Endothelial cell of umbilical vein (primary cell): ENCODE data around the gene PRLHR. TPM values are rescaled to one million over a fixed set of nuclear protein-coding genes. Genes with fewer than 3 reads are reported as not detected.

Source experiments
- BruUV-seq: library from RNA; stranded (reverse); fragments of 400-500 nt; replicated peaks from 2 replicates; lab custom pipeline; 2021; lab: Mats Ljungman, UMichigan
- CTCF ChIA-PET: fragments of 300-600, 350-600 bp; sonication (Branson Sonifier 250); formaldehyde crosslinking; loops from one replicate; lab custom pipeline; 2021; ENCODE audit warnings: antibody characterized with exemption, inconsistent platforms; lab: Charles Lee
- POLR2A ChIA-PET: fragments of 300-600, 350-600 bp; sonication (Branson Sonifier 250); formaldehyde crosslinking; loops from one replicate; lab custom pipeline; 2021; ENCODE audit warnings: antibody characterized with exemption, inconsistent platforms; lab: Charles Lee
- DNase-seq: peaks from one replicate; pipeline ENCODE4 v3.0.0-alpha.2; 2011; ENCODE audit warnings: low read depth, low spot score
- FAIRE-seq: peaks from 2 replicates; lab custom pipeline; 2011; peaks lifted over from hg19 to GRCh38; lab: Jason Lieb, UNC
- H2AFZ ChIP-seq: 2 replicates; pipeline ENCODE4 v1.6.0; 2012; ENCODE audit warnings: low read depth, low read length, control low read depth, inconsistent platforms
- H3K27ac ChIP-seq: 2 replicates; pipeline ENCODE4 v1.5.1; 2011; ENCODE audit warnings: low read depth, mild to moderate bottlenecking, control low read depth, low read length, moderate library complexity; ENCODE audit not compliant: insufficient read depth
- H3K27me3 ChIP-seq, 2 experiments: 2 replicates each; pipeline versions ENCODE4 v1.6.0 to v1.6.1; 2011; ENCODE audit warnings: low read length in 2 of 2, mixed read lengths in 1 of 2; ENCODE audit not compliant: control insufficient read depth in 2 of 2, insufficient read depth in 2 of 2
- H3K36me3 ChIP-seq, 2 experiments: 2 replicates in 1 of 2; 3 replicates in 1 of 2; pipeline ENCODE4 v1.5.1; 2011; ENCODE audit warnings: low read length in 2 of 2, mild to moderate bottlenecking in 1 of 2, moderate library complexity in 1 of 2; ENCODE audit not compliant: control insufficient read depth in 2 of 2, insufficient read depth in 2 of 2; ENCODE audit errors: extremely low read depth in 1 of 2
- H3K4me1 ChIP-seq: 3 replicates; pipeline ENCODE4 v1.5.1; 2011; ENCODE audit warnings: mild to moderate bottlenecking, low read length; ENCODE audit not compliant: control insufficient read depth, insufficient read depth; ENCODE audit errors: extremely low read depth
- H3K4me2 ChIP-seq: 2 replicates; pipeline ENCODE4 v1.6.1; 2011; ENCODE audit warnings: low read length, control low read depth, mixed read lengths; ENCODE audit not compliant: insufficient read depth
- H3K4me3 ChIP-seq, 3 experiments: fragments of 200-600 bp in 1 of 3; sonication (generic), shearing (Covaris generic) in 1 of 3; replicated peaks in 1 of 3; 2 replicates each; pipeline ENCODE4 v1.5.1; 2011 to 2016; ENCODE audit warnings: control low read depth in 3 of 3, low read length in 3 of 3, mild to moderate bottlenecking in 2 of 3, inconsistent platforms in 1 of 3, low read depth in 1 of 3, moderate library complexity in 1 of 3; ENCODE audit not compliant: insufficient read depth in 1 of 3
- H3K79me2 ChIP-seq: 2 replicates; pipeline ENCODE4 v1.6.0; 2012; ENCODE audit warnings: low read length, inconsistent platforms; ENCODE audit not compliant: control insufficient read depth, insufficient read depth
- H3K9ac ChIP-seq: replicated peaks from 2 replicates; pipeline ENCODE3; 2011; ENCODE audit warnings: low read length, control low read depth; ENCODE audit not compliant: insufficient read depth; ENCODE audit errors: extremely low read depth
- H3K9me1 ChIP-seq: replicated peaks from 3 replicates; pipeline ENCODE4 v1.6.0; 2011; ENCODE audit warnings: mild to moderate bottlenecking, low read length; ENCODE audit not compliant: control insufficient read depth, insufficient read depth; ENCODE audit errors: extremely low read depth
- H3K9me3 ChIP-seq: replicated peaks from 2 replicates; pipeline ENCODE4 v1.5.1; 2012; ENCODE audit warnings: low read length, inconsistent platforms; ENCODE audit not compliant: control insufficient read depth, insufficient read depth
- H4K20me1 ChIP-seq: replicated peaks from 2 replicates; pipeline ENCODE3; 2011; ENCODE audit warnings: mild to moderate bottlenecking, low read length; ENCODE audit not compliant: control insufficient read depth, insufficient read depth; ENCODE audit errors: extremely low read depth
- CTCF ChIP-seq, 2 donors: IDR thresholded peaks; 1 replicate in 1 of 2; 2 replicates in 1 of 2; pipeline ENCODE4 v1.5.1; 2011; ENCODE audit warnings: low read length in 2 of 2, mild to moderate bottlenecking in 2 of 2, moderate library complexity in 2 of 2, control low read depth in 1 of 2, inconsistent platforms in 1 of 2, low read depth in 1 of 2; ENCODE audit not compliant: insufficient read depth in 1 of 2; ENCODE audit errors: extremely low read depth in 1 of 2
- EZH2 ChIP-seq: IDR thresholded peaks from 2 replicates; pipeline ENCODE4 v1.6.1; 2012; ENCODE audit warnings: borderline replicate concordance, low read depth, mild to moderate bottlenecking, moderate library complexity, low read length, inconsistent platforms; ENCODE audit not compliant: severe bottlenecking
- FOS ChIP-seq: IDR thresholded peaks from 2 replicates; pipeline ENCODE4 v1.6.1; 2011; ENCODE audit warnings: mild to moderate bottlenecking, low read length, moderate library complexity, borderline replicate concordance; ENCODE audit not compliant: insufficient read depth
- GATA2 ChIP-seq: IDR thresholded peaks from 2 replicates; pipeline ENCODE4 v1.7.0; 2011; ENCODE audit warnings: low read depth, mild to moderate bottlenecking, moderate library complexity, mixed read lengths, low read length; ENCODE audit not compliant: insufficient read length, insufficient read depth
- JUN ChIP-seq: IDR thresholded peaks from 2 replicates; pipeline ENCODE4 v1.6.1; 2011; ENCODE audit warnings: borderline replicate concordance, low read depth; ENCODE audit not compliant: insufficient read length, insufficient read depth
- MAX ChIP-seq: IDR thresholded peaks from 2 replicates; pipeline ENCODE4 v1.6.1; 2011; ENCODE audit not compliant: insufficient read depth, insufficient read length
- MYC ChIP-seq: IDR thresholded peaks from one replicate; pipeline ENCODE4 v1.6.1; 2011; ENCODE audit warnings: mild to moderate bottlenecking, low read depth, low read length
- POLR2A ChIP-seq: IDR thresholded peaks from 2 replicates; pipeline ENCODE4 v1.6.1; 2012; ENCODE audit warnings: low read depth, mild to moderate bottlenecking, control low read depth, low read length
- POLR2AphosphoS5 ChIP-seq: IDR thresholded peaks from 2 replicates; pipeline ENCODE4 v1.6.1; 2012; ENCODE audit warnings: low read depth, mild to moderate bottlenecking, control low read depth, low read length, moderate library complexity; ENCODE audit not compliant: insufficient read depth
- dilution Hi-C: fragments of 300-500 bp; cut with MboI; formaldehyde crosslinking; loops from one replicate; pipeline ENCODE4 v1.15.0; 2019; ENCODE audit warnings: low sequenced_read_pairs; ENCODE audit not compliant: extremely low pct_ligation_motif_present
- intact Hi-C: fragments of 100-400 bp; cut with micrococcal nuclease; formaldehyde crosslinking; loops from one replicate; pipeline ENCODE4 v1.10.0; 2022
- polyA plus RNA-seq, 4 experiments: library from polyadenylated mRNA; depleted of rRNA in 3 of 4; stranded (reverse) in 3 of 4; unstranded in 1 of 4; fragments of >200 nt; gene quantifications; 2 replicates each; pipeline versions ENCODE4 v1.2.1 to v1.2.3, GENCODE V29; 2011 to 2012; ENCODE audit warnings: missing spikeins in 1 of 4
- total RNA-seq: library from RNA; stranded (reverse); gene quantifications from 2 replicates; pipeline ENCODE4 v1.2.3, GENCODE V29; 2021

Gene PRLHR
- total and polyA plus RNA-seq, 2 donors (not counting 3 experiments of a cell fraction or from before 2014, with no cell fraction given): not detected

- BruUV-seq: no TSS peak
- POLR2A ChIA-PET: no interaction called here
- dilution Hi-C loops: no loop called here
Measured at GRCh38 chr10:118607768-118608354, 12.4 kb upstream of the PRLHR start.

More at GRCh38 chr10:118607768-118608354, 12.4 kb upstream of the PRLHR start:
- Histone ChIP-seq H3K9me1 (no peaks in the 10 kb centered on the region), H3K9me3 (no peaks in the 10 kb centered on the region), H3K27ac (no peak overlapping the region), H3K36me3 (no peaks in the 10 kb centered on the region), H3K4me1 (no peaks in the 10 kb centered on the region), H3K4me3 (no peak overlapping the region), H3K27me3 (peaks cover 0 to 2% of the 10 kb centered on the region in 2 experiments), H3K9ac (no peak overlapping the region), H2AFZ (no peak overlapping the region), H3K4me2 (no peak overlapping the region), H3K79me2 (no peaks in the 10 kb centered on the region), H4K20me1 (no peaks in the 10 kb centered on the region)
- no peak for FAIRE-seq
- intact Hi-C loops: no loop called here
- no peak for TF ChIP-seq MAX
- no peak for TF ChIP-seq POLR2A
- no peak for TF ChIP-seq MYC
- TF ChIP-seq POLR2AphosphoS5: no peak
- TF ChIP-seq CTCF (IDR thresholded peaks at IDR 0.05; ENCODE audit: extremely low read depth in 1 of 2, insufficient read depth in 1 of 2, low read depth in 1 of 2, low read length in 2 of 2): no peak
- no peak for TF ChIP-seq EZH2
- no peak for TF ChIP-seq FOS
- TF ChIP-seq JUN: no peak
- TF ChIP-seq GATA2: no peak
- no peak for DNase-seq
- CTCF ChIA-PET: no interaction called here
